ENCODE results near the gene CERK.

- TF ChIP-seq GATAD2A (IDR thresholded peaks at IDR 0.05) (no peak), KLF1 (tag; IDR thresholded peaks at IDR 0.05) (no peak), ZBTB33 (CRISPR knock-in tag; IDR thresholded peaks at IDR 0.05) (no peak), ZNF274 (IDR thresholded peaks at IDR 0.05; ENCODE audit: borderline replicate concordance, low read depth, low read length) (no peak), BRCA1 (IDR thresholded peaks at IDR 0.05) (no peak), BRCA1 (CRISPR knock-in tag; IDR thresholded peaks at IDR 0.05) (no peak), EZH2 (IDR thresholded peaks at IDR 0.05; ENCODE audit: borderline replicate concordance, low read depth, low read length) (no peak), YY1 (IDR thresholded peaks at IDR 0.05; ENCODE audit: borderline replicate concordance in 1 of 3, control insufficient read depth in 1 of 3, extremely low read depth in 1 of 3, insufficient read depth in 3 of 3, insufficient read length in 1 of 3, insufficient replicate concordance in 2 of 3, low read depth in 1 of 3, low read length in 2 of 3) (no peak), EHMT2 (IDR thresholded peaks at IDR 0.05) (no peak), CTCF (IDR thresholded peaks at IDR 0.05 in 2 of 3, conservative IDR thresholded peaks at IDR 0.05 in 1 of 3; ENCODE audit: insufficient read depth in 2 of 3, low read depth in 1 of 3, low read length in 3 of 3) (no peak), RAD51 (IDR thresholded peaks at IDR 0.05; ENCODE audit: borderline replicate concordance, low read depth) (no peak)
Observed at GRCh38 chr22:46714550-46714949, 23.5 kb downstream of the CERK start.
